Activated CD8-positive, alpha-beta memory T cell treated with anti-CD3 and anti-CD28 coated beads for 4 hours (primary cell): Measurements from ENCODE around the gene SERPINB6.
"Not testable (repeated sequence)": the region's sequence is repeated elsewhere in the genome, so short reads cannot be mapped to it uniquely, and the experiment has no call there.

Source experiments
- DNase-seq, 2 donors: peaks; one replicate each; pipeline ENCODE4 v3.0.0-alpha.2; 2020; ENCODE audit warnings: low read depth in 2 of 2

SERPINB6 gene

GRCh38 chr6:2913621-2914317 is 57.6 kb downstream of the SERPINB6 start:
- no peak for DNase-seq

- no peak for DNase-seq
Measured at GRCh38 chr6:2911171-2911570, 60.2 kb downstream of the SERPINB6 start.

- no peak for DNase-seq
Measured at GRCh38 chr6:2909718-2910117, 61.6 kb downstream of the SERPINB6 start.

GRCh38 chr6:2909051-2909606 is 62.2 kb downstream of the SERPINB6 start:
- DNase-seq, result not testable (repeated sequence)

GRCh38 chr6:2908516-2908915 is 62.9 kb downstream of the SERPINB6 start:
- DNase-seq, result not testable (repeated sequence)

- DNase-seq, result not testable (repeated sequence)
Measured at GRCh38 chr6:2903411-2904185, 67.8 kb downstream of the SERPINB6 start.

GRCh38 chr6:2901645-2902502 is 69.5 kb downstream of the SERPINB6 start:
- DNase-seq, result not testable (repeated sequence)

- no peak for DNase-seq
Measured at GRCh38 chr6:2900821-2901644, 70.3 kb downstream of the SERPINB6 start.

- DNase-seq, result no peak
Measured at GRCh38 chr6:2900221-2900807, 71.1 kb downstream of the SERPINB6 start.

GRCh38 chr6:2899596-2899995 is 71.8 kb downstream of the SERPINB6 start:
- DNase-seq, result no peak
